ENCODE results near the gene IMP3. TPM values are rescaled to one million over a fixed set of nuclear protein-coding genes. Genes with fewer than 3 reads are reported as not detected.

The IMP3 gene, protein sequence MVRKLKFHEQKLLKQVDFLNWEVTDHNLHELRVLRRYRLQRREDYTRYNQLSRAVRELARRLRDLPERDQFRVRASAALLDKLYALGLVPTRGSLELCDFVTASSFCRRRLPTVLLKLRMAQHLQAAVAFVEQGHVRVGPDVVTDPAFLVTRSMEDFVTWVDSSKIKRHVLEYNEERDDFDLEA
- 74.8 and 75.0 TPM in 2 replicates for total RNA-seq

DNA sequence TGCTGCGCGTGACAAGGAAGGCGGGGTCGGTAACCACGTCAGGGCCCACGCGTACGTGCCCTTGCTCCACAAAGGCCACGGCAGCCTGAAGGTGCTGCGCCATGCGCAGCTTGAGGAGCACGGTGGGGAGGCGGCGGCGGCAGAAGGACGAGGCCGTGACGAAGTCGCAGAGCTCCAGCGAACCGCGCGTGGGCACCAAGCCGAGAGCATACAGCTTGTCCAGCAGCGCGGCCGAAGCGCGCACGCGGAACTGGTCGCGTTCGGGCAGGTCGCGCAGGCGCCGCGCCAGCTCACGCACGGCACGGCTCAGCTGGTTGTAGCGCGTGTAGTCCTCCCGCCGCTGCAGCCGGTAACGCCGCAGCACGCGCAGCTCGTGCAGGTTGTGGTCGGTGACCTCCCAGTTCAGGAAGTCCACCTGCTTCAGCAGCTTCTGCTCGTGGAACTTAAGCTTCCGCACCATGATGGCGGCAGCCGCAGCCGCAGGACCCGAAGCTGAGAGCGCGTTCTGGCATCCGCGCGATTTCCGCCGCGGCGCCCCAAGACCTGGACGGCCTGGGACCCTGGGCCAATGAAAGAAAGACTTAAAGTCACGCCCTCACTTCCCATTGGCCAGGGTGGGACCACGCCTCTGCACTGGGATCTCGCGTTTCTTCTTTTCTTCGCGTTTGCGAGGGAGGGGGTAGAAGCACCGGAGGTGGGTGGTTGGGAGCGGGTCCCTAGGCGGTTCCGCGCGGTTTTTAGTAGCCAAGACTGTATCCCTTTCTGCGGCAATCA lies at the start of gene IMP3:
IMP3 (minus strand) TSS at position 516 of the 774 bp plus-strand sequence; CDS start at position 460, 56 bp downstream.

DNA sequence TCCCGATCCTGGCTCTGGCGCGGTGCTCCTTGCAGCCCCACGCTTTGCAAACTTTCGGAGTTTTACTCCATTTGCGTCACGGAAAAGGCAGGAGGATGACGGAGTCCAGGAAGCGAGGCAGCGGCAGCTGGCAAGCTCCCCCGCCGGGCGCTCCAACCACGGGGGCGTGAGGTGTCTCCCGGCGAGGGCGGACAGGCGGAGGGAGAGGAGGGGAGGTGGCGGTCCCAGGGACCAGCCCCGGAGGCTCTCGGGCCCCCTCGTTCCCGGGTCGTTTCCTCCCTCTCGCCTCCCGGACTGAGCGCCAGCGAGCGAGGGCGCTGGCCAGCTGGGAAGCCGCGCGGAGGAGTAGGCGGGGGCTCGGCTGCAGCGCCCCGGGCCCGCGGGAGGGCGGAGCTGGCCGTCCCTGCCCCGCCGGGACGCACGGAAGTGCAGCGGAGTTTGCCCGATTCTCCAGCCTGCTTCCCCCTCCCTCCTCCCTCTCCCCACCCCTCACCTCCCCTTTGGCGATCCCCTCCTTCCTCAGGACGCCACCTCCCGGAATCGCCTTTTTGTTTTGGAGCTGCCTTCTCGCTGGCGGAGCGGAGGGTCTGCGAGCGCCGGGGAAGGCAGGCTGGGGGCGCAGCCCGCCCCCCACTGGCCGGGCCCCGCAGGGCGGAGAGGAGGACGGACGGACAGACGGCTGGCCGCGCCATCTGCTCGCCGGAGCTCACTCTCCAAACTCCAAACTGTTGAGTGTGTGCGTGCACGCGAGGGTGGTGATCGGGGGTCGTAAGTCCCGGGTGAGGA lies 7.5 kb upstream of the IMP3 start, which contains the start of gene SNX33:
SNX33 (plus strand) TSS at position 543 of the 786 bp plus-strand sequence. CDS start 1,191 bp downstream, outside the sequence.

DNA sequence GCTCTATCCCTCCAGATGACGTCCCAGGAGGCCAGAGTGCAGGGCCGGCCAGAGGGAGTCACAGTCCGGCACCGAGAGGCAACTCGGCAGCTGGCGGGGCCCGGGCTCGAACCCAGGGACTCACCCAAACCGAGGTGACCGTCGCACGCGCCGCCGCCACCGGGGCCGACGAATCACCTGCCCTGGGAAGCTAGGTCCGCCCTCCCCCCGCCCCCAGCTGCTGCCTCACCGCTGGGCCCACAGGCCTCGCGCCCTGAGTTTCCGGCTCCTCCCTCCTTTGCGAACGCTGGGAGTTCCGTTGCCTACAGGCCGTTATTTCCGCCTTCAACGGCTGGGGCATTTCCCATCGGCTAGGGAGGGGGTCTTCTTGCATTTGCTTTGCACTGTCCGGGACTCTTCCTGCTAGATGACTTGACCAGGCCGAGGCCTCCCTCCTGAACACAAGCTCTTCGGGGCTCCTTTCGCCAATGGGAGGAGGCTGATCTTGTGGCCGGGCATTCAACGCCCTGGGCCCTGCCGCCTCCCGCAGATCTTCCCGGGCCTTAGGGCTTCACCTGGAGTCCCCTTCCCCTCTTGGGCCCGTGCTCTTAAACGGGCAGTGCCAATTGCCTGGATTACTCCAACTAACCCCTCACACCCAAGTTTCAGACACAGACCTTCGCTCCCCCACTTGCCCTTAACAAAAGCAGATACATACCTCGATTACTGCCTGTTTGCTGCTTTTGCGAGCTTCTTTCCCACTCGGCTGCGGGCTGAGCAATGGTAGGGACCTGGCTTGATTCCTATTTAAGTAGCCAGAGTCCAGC lies 14.3 kb downstream of the IMP3 start, which contains the start of gene SNUPN:
SNUPN (minus strand) TSS at position 184 of the 806 bp plus-strand sequence. CDS start 4,674 bp downstream, outside the sequence.

Other genes with a start within 250 kb of the IMP3 start
- 24.6 and 37.5 TPM in 2 replicates for gene SIN3A, start 188.5 kb downstream of the IMP3 start, total RNA-seq
- gene PTPN9, start 60.9 kb downstream of the IMP3 start, total RNA-seq, result 22.4 and 24.0 TPM in 2 replicates
- gene SNUPN, start 14.5 kb downstream of the IMP3 start, total RNA-seq, result 32.9 and 34.8 TPM in 2 replicates
- gene SNX33, start 7.7 kb upstream of the IMP3 start, total RNA-seq, result 21.4 and 37.2 TPM in 2 replicates
- 130 and 133 TPM in 2 replicates for gene CSPG4, start 72.6 kb upstream of the IMP3 start, total RNA-seq
- gene UBE2Q2, start 203.2 kb upstream of the IMP3 start, total RNA-seq, result 68.1 and 73.1 TPM in 2 replicates